ENCODE results near the gene LAMA2. TPM values are rescaled to one million over a fixed set of nuclear protein-coding genes. Genes with fewer than 3 reads are reported as not detected.

LAMA2 gene
- total and polyA plus RNA-seq, 10 donors = 0.83 to 66.6 (median 18.8) TPM

DNA sequence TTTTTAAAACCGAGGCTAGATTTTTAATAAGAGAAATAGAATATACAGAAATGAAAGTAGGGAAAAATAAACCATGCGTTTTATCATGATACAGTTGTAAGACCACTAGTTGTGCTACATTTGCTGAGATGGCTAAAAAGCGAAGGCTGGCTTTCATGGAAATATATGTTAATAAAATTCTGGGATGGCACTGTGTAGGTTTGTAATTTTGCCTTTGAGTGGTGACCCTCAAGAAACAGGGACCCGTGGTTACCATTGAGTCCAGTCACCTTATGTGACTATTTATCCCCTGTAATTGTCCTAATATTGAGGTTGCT lies 593.3 kb downstream of the LAMA2 start:
- Histone ChIP-seq H3K4me3 (no peak overlapping the region), H3K27me3 (replicated peaks in 1 of 7) (no peaks in the 10 kb centered on the region), H3K36me3 (no peaks in the 10 kb centered on the region), H3K9me3 (no peaks in the 10 kb centered on the region), H3K4me1 (no peaks in the 10 kb centered on the region), H3K27ac (no peak overlapping the region)
- TF ChIP-seq POLR2AphosphoS5 (IDR thresholded peaks at IDR 0.05) (no peak), POLR2A (IDR thresholded peaks at IDR 0.05) (no peak)
- TF ChIP-seq, protein P1, sequence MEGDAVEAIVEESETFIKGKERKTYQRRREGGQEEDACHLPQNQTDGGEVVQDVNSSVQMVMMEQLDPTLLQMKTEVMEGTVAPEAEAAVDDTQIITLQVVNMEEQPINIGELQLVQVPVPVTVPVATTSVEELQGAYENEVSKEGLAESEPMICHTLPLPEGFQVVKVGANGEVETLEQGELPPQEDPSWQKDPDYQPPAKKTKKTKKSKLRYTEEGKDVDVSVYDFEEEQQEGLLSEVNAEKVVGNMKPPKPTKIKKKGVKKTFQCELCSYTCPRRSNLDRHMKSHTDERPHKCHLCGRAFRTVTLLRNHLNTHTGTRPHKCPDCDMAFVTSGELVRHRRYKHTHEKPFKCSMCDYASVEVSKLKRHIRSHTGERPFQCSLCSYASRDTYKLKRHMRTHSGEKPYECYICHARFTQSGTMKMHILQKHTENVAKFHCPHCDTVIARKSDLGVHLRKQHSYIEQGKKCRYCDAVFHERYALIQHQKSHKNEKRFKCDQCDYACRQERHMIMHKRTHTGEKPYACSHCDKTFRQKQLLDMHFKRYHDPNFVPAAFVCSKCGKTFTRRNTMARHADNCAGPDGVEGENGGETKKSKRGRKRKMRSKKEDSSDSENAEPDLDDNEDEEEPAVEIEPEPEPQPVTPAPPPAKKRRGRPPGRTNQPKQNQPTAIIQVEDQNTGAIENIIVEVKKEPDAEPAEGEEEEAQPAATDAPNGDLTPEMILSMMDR (IDR thresholded peaks at IDR 0.05 in 8 of 11, conservative IDR thresholded peaks at IDR 0.05 in 3 of 11) = no peak
- intact Hi-C loops (cut with DNase I; ENCODE audit: low total_unique reads) = no loop called here
- no peak for DNase-seq
- WGBS, 5 donors = 87 to 93% (median 89%) methylated on average over 4 of the region's 4 CpGs

DNA sequence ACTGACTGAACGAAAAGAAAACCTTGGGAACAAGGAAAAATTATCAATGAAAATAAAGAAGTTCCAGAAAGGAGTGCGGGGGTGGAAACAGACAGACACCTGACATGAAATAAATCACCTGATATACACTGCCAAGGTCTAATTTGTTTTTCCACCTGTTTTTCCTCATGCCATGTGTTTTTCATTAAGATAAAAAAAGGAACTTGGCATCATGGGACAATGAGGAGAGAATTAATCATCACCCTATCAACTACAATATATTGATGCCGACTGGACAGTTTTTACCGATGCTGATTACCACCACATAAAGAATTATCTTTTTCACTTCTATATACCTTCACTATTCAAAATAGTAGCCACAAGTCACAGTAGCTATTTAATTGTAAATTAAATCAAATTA lies 593.9 kb downstream of the LAMA2 start:
- Histone ChIP-seq H3K27me3 (replicated peaks in 1 of 7) (no peaks in the 10 kb centered on the region), H3K4me1 (no peaks in the 10 kb centered on the region), H3K27ac (no peak overlapping the region), H3K9me3 (no peaks in the 10 kb centered on the region), H3K4me3 (no peak overlapping the region), H3K36me3 (peaks cover 0 to 6% (median 0%) of the 10 kb centered on the region in 6 donors)
- intact Hi-C loops (cut with DNase I; ENCODE audit: low total_unique reads) = no loop called here
- DNase-seq = no peak
- WGBS, 5 donors = 86 to 93% (median 86%) methylated on average over 4 of the region's 4 CpGs
- TF ChIP-seq POLR2A (IDR thresholded peaks at IDR 0.05) (no peak), POLR2AphosphoS5 (IDR thresholded peaks at IDR 0.05) (no peak)
- TF ChIP-seq, protein P1 (IDR thresholded peaks at IDR 0.05 in 8 of 11, conservative IDR thresholded peaks at IDR 0.05 in 3 of 11) = no peak

GRCh38 chr6:129478379-129478778 lies 595.4 kb downstream of the LAMA2 start:
- H3K27ac ChIP-seq = no peak overlapping the region
- TF ChIP-seq POLR2A (IDR thresholded peaks at IDR 0.05) (no peak), POLR2AphosphoS5 (IDR thresholded peaks at IDR 0.05) (no peak)
- TF ChIP-seq, protein P1 (IDR thresholded peaks at IDR 0.05 in 8 of 11, conservative IDR thresholded peaks at IDR 0.05 in 3 of 11) = no peak
- H3K9me3 ChIP-seq = no peaks in the 10 kb centered on the region
- intact Hi-C loops (cut with DNase I; ENCODE audit: low total_unique reads) = no loop called here
- no peak for DNase-seq
- H3K4me3 ChIP-seq = no peak overlapping the region
- 89 to 97% (median 92%) methylated on average over 4 of the region's 4 CpGs for WGBS, 5 donors
- no peaks in the 10 kb centered on the region for H3K4me1 ChIP-seq
- no peaks in the 10 kb centered on the region for H3K27me3 ChIP-seq (replicated peaks in 1 of 7)
- H3K36me3 ChIP-seq = peaks cover 0 to 6% (median 0%) of the 10 kb centered on the region in 6 donors

GRCh38 chr6:129481706-129482105 lies 598.8 kb downstream of the LAMA2 start:
- 87 to 95% (median 94%) methylated on average over 4 of the region's 4 CpGs for WGBS, 5 donors
- no peak overlapping the region for H3K4me3 ChIP-seq
- TF ChIP-seq POLR2AphosphoS5 (IDR thresholded peaks at IDR 0.05) (no peak), POLR2A (IDR thresholded peaks at IDR 0.05) (no peak)
- TF ChIP-seq, protein P1 (IDR thresholded peaks at IDR 0.05 in 8 of 11, conservative IDR thresholded peaks at IDR 0.05 in 3 of 11) = no peak
- H3K4me1 ChIP-seq = no peaks in the 10 kb centered on the region
- H3K9me3 ChIP-seq = no peaks in the 10 kb centered on the region
- peaks cover 0 to 6% (median 0%) of the 10 kb centered on the region in 6 donors for H3K36me3 ChIP-seq
- no peaks in the 10 kb centered on the region for H3K27me3 ChIP-seq (replicated peaks in 1 of 7)
- intact Hi-C loops (cut with DNase I; ENCODE audit: low total_unique reads) = no loop called here
- H3K27ac ChIP-seq = no peak overlapping the region
- no peak for DNase-seq

Measured in spleen (tissue), 11 donors.